Measurements from ENCODE around the gene NKX1-2. TPM values are rescaled to one million over a fixed set of nuclear protein-coding genes. Genes with fewer than 3 reads are reported as not detected.

Gene NKX1-2
- total and polyA plus RNA-seq, 2 of the 4 experiments (the other 2 are of a cell fraction), result not detected

GRCh38 chr10:124468624-124469023 lies 18.8 kb upstream of the NKX1-2 start:
- Histone ChIP-seq H2AFZ (replicated peaks; ENCODE audit: low read length, poor library complexity) (no peak overlapping the region), H3K4me2 (ENCODE audit: low read depth, low read length) (no peak overlapping the region), H2BK15ac (ENCODE audit: low read depth, low read length) (no peak overlapping the region), H2BK120ac (ENCODE audit: low read depth, low read length) (no peak overlapping the region), H3K9ac (ENCODE audit: low read depth, low read length) (no peak overlapping the region), H4K91ac (ENCODE audit: insufficient read depth, low read depth, low read length) (no peak overlapping the region), H3K9me3 (ENCODE audit: control insufficient read depth, insufficient read depth, low read length) (no peaks in the 10 kb centered on the region), H2BK5ac (ENCODE audit: low read depth, low read length, poor library complexity, severe bottlenecking) (no peak overlapping the region), H3K23ac (ENCODE audit: low read depth, low read length) (no peak overlapping the region), H2BK20ac (ENCODE audit: low read depth, low read length) (no peak overlapping the region), H3K4ac (ENCODE audit: low read depth, low read length) (no peak overlapping the region), H3K14ac (replicated peaks; ENCODE audit: low read depth, low read length) (no peak overlapping the region), H3K27me3 (ENCODE audit: control insufficient read depth, insufficient read depth, low read length) (no peaks in the 10 kb centered on the region), H3K56ac (ENCODE audit: extremely low read depth, insufficient read depth, low read length) (no peak overlapping the region), H2AK5ac (ENCODE audit: low read depth, low read length) (no peak overlapping the region), H2AK9ac (replicated peaks; ENCODE audit: low read depth, low read length, poor library complexity) (peak overlapping the region; percentile 28), H4K20me1 (ENCODE audit: insufficient read depth, low read length) (no peaks in the 10 kb centered on the region; the same call in 1 of the 2 replicates), H3K36me3 (ENCODE audit: control insufficient read depth, insufficient read depth, low read length) (no peaks in the 10 kb centered on the region), H3K79me1 (ENCODE audit: low read depth in 1 of 2, low read length in 2 of 2) (no peaks in the 10 kb centered on the region), H3K27ac (ENCODE audit: insufficient read depth, low read length) (no peak overlapping the region), H4K5ac (ENCODE audit: low read depth, low read length) (no peak overlapping the region), H3K9me1 (ENCODE audit: insufficient read depth, low read length) (no peaks in the 10 kb centered on the region), H3K18ac (ENCODE audit: low read depth, low read length) (no peak overlapping the region), H3K4me3 (ENCODE audit: insufficient read depth, low read depth, low read length) (no peak overlapping the region), H4K8ac (ENCODE audit: low read depth in 2 of 2, low read length in 2 of 2) (no peak overlapping the region), H3K4me1 (ENCODE audit: control insufficient read depth, insufficient read depth, low read length) (no peaks in the 10 kb centered on the region)
- ChIA-PET CTCF (no interaction called here), POLR2A (ENCODE audit: unreplicated experiment) (no interaction called here)
- DNase-seq (no peak), ATAC-seq (ENCODE audit: low read depth) (no peak)
- BruUV-seq (replicated peaks), result no TSS peak
- 70% methylated on average over 5 of the region's 13 CpGs; no CpG with 5 or more reads in 1 of the 2 experiments for WGBS, 2 experiments (ENCODE audit: extremely low coverage in 2 of 2, insufficient read length in 1 of 2)
- intact Hi-C loops (cut with micrococcal nuclease) (no loop called here), dilution Hi-C loops (cut with HindIII; ENCODE audit: low sequenced_read_pairs, unreplicated experiment) (no loop called here), in situ Hi-C loops (cut with MboI; ENCODE audit: low sequenced_read_pairs) (no loop called here)
- TF ChIP-seq, protein P1, sequence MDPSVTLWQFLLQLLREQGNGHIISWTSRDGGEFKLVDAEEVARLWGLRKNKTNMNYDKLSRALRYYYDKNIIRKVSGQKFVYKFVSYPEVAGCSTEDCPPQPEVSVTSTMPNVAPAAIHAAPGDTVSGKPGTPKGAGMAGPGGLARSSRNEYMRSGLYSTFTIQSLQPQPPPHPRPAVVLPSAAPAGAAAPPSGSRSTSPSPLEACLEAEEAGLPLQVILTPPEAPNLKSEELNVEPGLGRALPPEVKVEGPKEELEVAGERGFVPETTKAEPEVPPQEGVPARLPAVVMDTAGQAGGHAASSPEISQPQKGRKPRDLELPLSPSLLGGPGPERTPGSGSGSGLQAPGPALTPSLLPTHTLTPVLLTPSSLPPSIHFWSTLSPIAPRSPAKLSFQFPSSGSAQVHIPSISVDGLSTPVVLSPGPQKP (IDR thresholded peaks at IDR 0.05; ENCODE audit: borderline replicate concordance, low read depth, low read length), result no peak
- TF ChIP-seq SMC3 (IDR thresholded peaks at IDR 0.05; ENCODE audit: low read depth, low read length) (no peak), BHLHE40 (IDR thresholded peaks at IDR 0.05; ENCODE audit: low read depth, low read length) (no peak), RCOR1 (IDR thresholded peaks at IDR 0.05; ENCODE audit: insufficient replicate concordance, low read length) (no peak), CHD1 (IDR thresholded peaks at IDR 0.05; ENCODE audit: low read depth, low read length) (no peak), NFE2L2 (IDR thresholded peaks at IDR 0.05; ENCODE audit: low read depth, low read length) (no peak), MAZ (IDR thresholded peaks at IDR 0.05; ENCODE audit: borderline replicate concordance, low read depth, low read length) (no peak), RAD21 (IDR thresholded peaks at IDR 0.05; ENCODE audit: low read length) (no peak), MAFK (IDR thresholded peaks at IDR 0.05; ENCODE audit: low read depth, low read length) (no peak), CEBPB (IDR thresholded peaks at IDR 0.05; ENCODE audit: low read depth, low read length) (no peak), RFX5 (IDR thresholded peaks at IDR 0.05; ENCODE audit: low read depth, low read length) (no peak)
- TF ChIP-seq, protein P2, sequence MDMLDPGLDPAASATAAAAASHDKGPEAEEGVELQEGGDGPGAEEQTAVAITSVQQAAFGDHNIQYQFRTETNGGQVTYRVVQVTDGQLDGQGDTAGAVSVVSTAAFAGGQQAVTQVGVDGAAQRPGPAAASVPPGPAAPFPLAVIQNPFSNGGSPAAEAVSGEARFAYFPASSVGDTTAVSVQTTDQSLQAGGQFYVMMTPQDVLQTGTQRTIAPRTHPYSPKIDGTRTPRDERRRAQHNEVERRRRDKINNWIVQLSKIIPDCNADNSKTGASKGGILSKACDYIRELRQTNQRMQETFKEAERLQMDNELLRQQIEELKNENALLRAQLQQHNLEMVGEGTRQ (IDR thresholded peaks at IDR 0.05; ENCODE audit: low read depth, low read length), result no peak
